Measurements from ENCODE around the gene SLC30A4.

DNA sequence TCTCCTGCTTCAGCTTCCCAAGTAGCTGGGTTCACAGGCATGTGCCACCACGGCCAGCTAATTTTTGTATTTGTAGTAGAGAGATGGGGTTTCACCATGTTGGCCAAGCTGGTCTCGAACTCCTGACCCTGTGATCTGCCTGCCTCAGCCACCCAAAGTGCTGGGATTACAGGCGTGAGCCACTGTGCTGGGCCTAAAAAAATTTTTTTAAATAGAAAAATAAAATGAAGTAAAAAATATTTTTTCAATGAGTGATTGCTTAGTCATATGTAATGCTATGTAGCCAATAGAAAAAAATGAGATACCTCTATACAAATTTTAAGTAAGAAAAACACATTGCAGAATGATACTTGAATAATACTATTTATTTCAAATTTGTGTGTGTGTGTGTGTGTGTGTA, 27.9 kb upstream of the SLC30A4 start:
- TF ChIP-seq POLR2AphosphoS5 (IDR thresholded peaks at IDR 0.05) = no peak
- TF ChIP-seq POLR2A (IDR thresholded peaks at IDR 0.05) = no peak
- TF ChIP-seq, protein P1, sequence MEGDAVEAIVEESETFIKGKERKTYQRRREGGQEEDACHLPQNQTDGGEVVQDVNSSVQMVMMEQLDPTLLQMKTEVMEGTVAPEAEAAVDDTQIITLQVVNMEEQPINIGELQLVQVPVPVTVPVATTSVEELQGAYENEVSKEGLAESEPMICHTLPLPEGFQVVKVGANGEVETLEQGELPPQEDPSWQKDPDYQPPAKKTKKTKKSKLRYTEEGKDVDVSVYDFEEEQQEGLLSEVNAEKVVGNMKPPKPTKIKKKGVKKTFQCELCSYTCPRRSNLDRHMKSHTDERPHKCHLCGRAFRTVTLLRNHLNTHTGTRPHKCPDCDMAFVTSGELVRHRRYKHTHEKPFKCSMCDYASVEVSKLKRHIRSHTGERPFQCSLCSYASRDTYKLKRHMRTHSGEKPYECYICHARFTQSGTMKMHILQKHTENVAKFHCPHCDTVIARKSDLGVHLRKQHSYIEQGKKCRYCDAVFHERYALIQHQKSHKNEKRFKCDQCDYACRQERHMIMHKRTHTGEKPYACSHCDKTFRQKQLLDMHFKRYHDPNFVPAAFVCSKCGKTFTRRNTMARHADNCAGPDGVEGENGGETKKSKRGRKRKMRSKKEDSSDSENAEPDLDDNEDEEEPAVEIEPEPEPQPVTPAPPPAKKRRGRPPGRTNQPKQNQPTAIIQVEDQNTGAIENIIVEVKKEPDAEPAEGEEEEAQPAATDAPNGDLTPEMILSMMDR (IDR thresholded peaks at IDR 0.05) = no peak
